DMS114 treated with DMSO at 0.1 percent for 48 hours (cell line): ENCODE measurements around the gene GLT1D1.
"Not testable (repeated sequence)": the region's sequence is repeated elsewhere in the genome, so short reads cannot be mapped to it uniquely, and the experiment has no call there.

Experiments
- DNase-seq: peaks from one replicate; lab custom pipeline; 2025; ENCODE audit not compliant: unreplicated experiment; lab: John Stamatoyannopoulos, UW

GLT1D1 gene

GRCh38 chr12:128820253-128820652 is 33.0 kb upstream of the GLT1D1 start:
- no peak for DNase-seq

- no peak for DNase-seq
Measured at GRCh38 chr12:128820723-128821432, 32.4 kb upstream of the GLT1D1 start.

GRCh38 chr12:128823216-128823915 is 29.9 kb upstream of the GLT1D1 start:
- DNase-seq = no peak

- peak; percentile 81 for DNase-seq
Measured at GRCh38 chr12:128823916-128824839, 29.1 kb upstream of the GLT1D1 start, which contains the start of gene SLC15A4. Gene SLC15A4 (minus strand): TSS chr12:128823958. CDS start chr12:128823943, 15 bp downstream.

GRCh38 chr12:128825835-128826234 is 27.4 kb upstream of the GLT1D1 start:
- DNase-seq = no peak

GRCh38 chr12:128827724-128828123 is 25.6 kb upstream of the GLT1D1 start:
- DNase-seq = no peak

- DNase-seq = no peak
Measured at GRCh38 chr12:128829861-128830504, 23.3 kb upstream of the GLT1D1 start.

GRCh38 chr12:128830505-128830893 is 22.8 kb upstream of the GLT1D1 start:
- no peak for DNase-seq

GRCh38 chr12:128833418-128833817 is 19.9 kb upstream of the GLT1D1 start:
- no peak for DNase-seq

- DNase-seq = not testable (repeated sequence)
Measured at GRCh38 chr12:128839885-128840284, 13.4 kb upstream of the GLT1D1 start.

- DNase-seq = no peak
Measured at GRCh38 chr12:128840862-128841468, 12.3 kb upstream of the GLT1D1 start.

GRCh38 chr12:128842579-128842978 is 10.7 kb upstream of the GLT1D1 start:
- no peak for DNase-seq

- no peak for DNase-seq
Measured at GRCh38 chr12:128843538-128843937, 9.7 kb upstream of the GLT1D1 start.

- no peak for DNase-seq
Measured at GRCh38 chr12:128844031-128844635, 9.1 kb upstream of the GLT1D1 start.

GRCh38 chr12:128846671-128847070 is 6.6 kb upstream of the GLT1D1 start:
- DNase-seq = not testable (repeated sequence)

- no peak for DNase-seq
Measured at GRCh38 chr12:128848371-128848770, 4.9 kb upstream of the GLT1D1 start.

GRCh38 chr12:128849806-128850205 is 3.5 kb upstream of the GLT1D1 start:
- DNase-seq = not testable (repeated sequence)

- DNase-seq = no peak
Measured at GRCh38 chr12:128850400-128850799, 2.9 kb upstream of the GLT1D1 start.

- DNase-seq = not testable (repeated sequence)
Measured at GRCh38 chr12:128851429-128851828, 1.8 kb upstream of the GLT1D1 start.
